Islet precursor cell (in vitro differentiated cells): Measurements from ENCODE around the gene SOX6.

ENCODE experiments used
- DNase-seq: peaks from one replicate; pipeline ENCODE4 v3.0.0-alpha.2; 2018

Gene SOX6

DNA sequence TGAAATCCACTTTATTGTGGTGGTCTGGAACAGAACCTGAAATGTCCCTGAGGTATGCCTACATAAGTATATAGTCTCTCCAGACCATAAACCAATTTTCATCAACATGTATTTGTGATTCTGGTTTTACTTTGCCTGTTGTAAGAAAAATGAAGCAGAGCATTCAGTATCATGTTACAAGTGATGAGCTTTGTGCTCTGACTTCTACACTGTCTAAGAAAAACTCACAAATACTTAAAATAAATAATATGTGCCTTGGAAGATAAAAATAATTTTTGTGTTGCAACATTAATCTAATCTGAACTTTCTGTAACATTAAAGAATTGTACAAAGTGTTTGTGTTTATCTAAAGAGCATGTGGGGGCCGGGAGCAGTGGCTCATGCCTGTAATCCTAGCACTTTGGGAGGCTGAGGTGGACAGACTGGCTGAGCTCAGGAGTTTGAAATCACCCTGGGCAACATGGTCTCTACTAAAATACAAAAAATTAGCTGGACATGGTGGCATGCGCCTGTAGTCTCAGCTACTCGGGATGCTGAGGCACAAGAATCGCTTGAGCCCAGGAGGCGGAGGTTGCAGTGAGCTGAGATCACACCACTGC, 219.5 kb downstream of the SOX6 start:
- no peak for DNase-seq

DNA sequence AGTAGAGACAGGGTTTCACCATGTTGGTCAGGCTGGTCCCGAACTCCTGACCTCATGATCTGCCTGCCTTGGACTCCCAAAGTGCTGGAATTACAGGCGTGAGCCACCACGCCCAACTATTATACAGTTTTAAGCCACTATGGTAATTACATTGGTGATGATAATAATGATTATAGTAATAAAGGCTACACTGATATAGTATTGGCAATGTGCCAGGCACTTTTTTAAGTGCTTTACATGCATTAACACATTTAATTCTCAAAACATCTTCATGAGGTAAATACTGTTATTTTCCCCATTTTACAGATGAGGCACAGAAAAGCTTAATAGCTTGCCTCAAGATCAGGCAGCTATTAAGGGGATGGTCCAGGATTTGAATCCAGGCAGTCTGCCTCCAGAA, 222.5 kb downstream of the SOX6 start:
- no peak for DNase-seq

DNA sequence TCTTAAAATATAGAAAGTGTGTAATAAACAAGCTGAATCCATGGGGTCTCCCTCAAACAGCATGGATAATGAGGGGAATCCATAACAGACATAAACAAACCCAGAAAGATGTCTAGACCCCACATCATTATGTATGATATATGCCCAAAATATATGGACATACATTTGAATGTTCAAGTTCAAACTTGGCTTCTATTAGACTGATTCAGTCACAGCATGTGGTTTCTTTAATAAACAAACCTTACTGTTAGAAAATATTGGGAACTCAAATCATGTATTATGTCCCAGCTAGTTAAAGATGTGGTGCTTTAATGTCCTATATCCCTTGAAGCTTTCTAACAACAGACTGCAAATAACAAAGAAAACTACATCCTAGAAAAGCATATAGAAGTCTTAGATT, 228.6 kb downstream of the SOX6 start:
- no peak for DNase-seq

DNA sequence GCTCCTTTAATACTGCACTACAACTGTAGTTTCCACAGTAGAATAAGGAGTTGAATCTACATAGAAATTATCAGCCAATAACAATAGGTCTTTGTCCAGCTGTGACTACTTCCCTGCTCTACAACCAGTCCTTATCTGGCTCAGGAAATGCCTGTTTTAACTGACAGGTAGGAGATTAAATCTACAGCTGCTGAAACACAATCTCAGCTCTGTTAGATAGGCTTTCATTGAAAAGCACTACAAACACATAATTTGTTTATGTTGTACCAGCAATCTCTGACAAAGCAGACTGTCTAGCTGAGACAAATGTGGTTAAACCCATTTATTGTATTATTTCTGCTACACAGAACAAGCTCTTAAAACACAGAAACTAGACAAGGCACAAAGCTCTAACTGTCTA, 230.0 kb downstream of the SOX6 start:
- DNase-seq, result no peak

DNA sequence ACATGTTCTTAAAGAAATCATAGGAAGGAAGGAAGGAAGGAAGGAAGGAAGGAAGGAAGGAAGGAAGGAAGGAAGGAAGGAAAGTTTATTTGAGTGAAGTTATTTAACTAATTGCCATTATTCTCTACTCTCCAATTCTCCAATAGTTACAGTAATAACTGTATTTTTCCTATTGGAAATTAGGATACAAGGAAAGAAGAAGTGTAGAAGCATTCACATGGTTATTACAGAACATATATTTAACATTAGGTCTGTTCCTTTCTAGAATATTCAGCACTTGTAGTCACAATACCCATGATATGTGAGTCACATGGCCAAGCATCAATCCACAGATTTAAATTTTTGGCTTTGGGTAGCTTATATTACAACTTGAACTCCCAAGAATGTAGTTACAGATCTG, 230.6 kb downstream of the SOX6 start:
- DNase-seq, result no peak

DNA sequence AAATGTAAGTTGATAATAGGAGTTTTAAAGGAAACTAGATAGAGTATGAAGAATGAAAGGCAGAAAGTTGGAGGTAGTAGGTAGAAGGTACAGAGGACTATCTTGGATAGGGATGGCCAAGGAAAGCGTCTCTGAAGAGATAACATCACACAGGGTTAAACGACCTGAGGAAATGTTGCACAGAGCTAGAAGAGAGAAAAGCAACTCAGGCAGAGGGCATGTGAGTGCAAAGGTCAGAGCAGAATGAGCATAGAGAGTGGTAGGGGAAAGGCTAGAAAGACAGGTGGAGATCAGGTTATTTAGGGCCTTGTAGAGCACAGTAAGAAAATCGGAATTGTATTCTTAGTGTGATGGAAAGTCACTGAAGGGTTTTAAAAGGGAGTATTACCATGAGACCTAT, 232.0 kb downstream of the SOX6 start:
- no peak for DNase-seq

DNA sequence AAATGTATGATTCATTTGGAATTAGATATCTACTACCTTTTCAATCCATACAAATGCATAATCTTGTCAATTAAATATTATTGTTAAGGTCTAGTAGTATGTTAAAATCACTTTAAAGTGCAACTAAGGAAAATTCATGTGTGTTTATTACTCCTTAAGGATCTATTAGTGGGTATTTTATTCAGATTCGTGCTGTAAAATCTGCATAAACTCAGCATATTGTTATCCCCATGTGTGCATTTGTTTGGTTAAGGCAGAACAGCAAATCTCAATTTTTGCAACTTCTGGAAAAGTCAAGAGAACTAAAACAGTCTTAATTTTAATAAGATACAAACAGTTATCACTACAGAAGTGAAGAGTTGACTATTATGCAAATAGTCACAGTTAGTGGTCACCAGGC, 234.5 kb downstream of the SOX6 start:
- DNase-seq, result no peak

DNA sequence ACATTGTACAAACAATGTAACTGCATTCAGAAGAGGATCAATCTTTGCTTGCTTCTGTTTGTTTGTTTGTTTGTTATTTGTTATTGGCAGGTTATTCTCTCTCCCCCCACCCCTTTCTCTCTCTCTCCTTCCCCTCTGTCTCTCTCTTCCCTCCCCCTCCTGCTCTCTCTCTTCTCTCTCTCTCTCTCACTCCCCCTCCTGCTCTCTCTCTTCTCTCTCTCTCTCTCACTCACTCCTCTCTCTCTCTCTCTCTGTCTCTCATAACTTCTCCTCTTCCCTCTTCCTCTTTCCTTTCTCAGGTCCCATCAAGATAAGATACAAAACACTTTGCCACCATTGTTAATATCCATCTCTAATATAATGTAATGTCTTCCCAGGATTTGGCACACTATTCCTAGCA, 236.3 kb downstream of the SOX6 start:
- no peak for DNase-seq

DNA sequence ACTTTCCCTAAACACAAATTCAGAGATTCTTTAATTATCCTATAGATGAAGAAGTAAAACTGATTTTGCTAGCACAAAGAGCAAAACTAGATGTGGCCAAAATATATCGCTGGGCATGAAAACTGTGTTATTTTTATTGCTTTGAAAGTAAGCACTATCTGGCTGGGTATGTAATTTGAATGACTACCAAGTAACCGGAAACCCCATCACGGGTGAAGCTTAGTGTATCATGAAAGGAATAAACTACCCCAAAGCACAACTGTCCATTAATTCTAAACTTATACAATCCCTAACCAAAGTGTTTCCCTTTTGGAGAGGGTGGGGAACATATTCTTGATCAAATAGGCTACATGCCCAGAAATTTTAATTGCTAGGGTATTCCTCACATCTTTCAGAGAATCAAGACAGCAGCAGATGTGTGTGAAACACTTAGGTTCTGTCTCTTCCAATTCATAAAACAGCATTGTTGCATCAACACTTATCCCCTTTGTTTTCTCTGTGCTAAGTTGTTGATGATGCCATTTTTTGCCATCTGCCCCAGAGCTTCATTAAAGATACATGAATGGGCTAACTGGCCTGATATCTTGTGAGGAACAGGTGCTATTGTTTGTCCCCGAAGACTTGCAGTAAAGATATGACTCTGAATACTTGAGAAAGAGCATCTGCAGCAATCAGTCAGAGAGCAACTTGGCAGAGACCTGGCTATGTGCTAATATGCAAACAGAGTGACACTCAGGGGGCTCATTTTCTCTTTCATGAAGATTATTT, 238.2 kb downstream of the SOX6 start:
- no peak for DNase-seq

DNA sequence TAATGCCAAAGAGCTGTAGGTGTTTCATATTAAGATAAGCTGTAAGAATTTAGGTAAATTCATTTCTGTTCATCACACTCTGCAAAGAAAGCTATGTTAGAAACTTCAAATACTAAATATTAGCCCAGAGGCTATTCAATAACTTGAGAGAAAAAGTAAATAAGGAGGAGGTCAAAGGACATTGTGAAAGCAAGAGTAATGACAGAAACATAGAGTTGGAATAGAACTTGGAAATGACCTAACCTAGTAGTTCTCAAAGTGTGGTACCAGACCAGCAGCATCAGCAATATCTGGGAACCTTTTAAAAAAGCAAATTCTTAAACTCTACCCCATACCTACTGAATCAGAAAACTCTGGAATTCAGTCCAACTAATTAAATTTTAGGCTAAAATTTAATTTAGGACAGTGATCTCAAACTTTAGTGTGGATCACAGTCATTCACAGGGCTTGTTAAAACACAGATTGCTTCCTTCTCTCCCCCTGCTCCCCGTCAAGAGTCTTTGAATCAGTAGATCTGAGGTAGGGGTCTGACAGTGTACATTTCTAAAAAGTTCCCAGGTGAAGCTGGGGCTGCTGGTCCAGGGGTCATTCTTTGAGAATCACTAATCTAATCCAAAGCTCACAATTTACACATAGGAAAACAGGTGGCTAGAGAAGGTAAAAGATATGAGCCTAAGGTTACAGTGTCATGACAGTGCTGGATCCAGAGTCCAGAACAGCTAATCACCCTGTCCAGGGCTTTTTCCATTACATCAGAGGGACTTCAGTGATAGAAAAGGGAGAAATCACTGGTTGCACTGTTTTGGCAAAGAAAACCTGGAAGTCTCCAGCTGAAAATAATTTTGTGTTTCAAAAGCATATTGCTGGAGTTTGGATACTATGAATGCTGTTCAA, 241.1 kb downstream of the SOX6 start:
- no peak for DNase-seq

DNA sequence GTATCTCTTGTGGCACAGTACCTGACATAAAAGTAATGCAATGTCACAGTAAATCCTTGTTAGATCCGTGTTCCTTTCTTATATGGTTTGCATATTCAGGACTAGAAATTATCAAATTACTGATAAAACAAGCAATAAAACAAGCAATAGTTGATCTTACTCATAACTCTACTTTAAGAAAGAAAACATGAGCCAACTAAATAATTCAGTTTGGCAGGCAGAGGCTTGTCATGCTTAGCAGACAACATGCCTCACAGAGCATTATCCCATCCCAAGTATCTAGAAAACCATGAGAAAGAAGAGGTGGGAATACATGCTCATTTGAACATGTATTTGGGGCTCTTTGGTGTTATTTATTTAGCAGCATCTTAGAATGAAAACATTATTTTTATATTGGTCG, 241.9 kb downstream of the SOX6 start:
- DNase-seq, result no peak

DNA sequence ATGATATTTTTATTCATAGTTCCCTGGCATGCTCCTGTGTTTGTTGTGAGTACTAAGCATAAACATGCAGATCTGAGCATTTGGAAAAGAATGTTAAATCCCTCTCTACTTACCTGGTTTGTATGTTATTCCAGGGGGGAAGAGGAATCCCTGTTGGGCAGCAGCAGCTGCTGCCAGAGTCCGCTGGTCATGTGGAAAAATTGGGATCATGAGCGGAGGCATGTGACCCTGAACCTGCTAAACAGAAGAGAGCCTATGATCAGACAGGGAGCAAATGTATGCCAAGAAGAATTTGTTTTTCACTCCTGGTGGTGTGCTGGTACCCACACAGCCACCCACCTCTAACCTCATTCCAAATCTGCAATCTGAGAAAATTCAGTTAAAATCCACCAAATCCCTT, 244.7 kb downstream of the SOX6 start:
- DNase-seq, result peak; percentile 63

DNA sequence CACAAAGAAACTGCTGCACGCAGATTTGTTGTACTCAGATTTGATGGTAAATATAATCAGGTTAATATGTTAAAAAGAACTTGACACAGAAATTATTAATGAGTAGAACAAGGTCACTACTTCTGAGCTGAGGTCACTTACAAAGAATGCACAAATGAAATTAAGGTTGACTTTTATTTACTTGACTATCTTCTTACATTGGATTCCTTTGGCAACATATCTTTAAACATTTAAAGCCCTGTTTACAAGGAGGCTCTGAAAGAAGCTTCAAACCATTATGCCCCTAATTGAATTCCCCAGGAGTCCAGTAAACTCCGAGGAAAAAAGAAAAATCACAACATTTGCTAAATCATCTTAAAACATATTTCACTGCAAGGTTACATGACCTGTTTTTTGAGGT, 245.5 kb downstream of the SOX6 start:
- DNase-seq, result no peak

DNA sequence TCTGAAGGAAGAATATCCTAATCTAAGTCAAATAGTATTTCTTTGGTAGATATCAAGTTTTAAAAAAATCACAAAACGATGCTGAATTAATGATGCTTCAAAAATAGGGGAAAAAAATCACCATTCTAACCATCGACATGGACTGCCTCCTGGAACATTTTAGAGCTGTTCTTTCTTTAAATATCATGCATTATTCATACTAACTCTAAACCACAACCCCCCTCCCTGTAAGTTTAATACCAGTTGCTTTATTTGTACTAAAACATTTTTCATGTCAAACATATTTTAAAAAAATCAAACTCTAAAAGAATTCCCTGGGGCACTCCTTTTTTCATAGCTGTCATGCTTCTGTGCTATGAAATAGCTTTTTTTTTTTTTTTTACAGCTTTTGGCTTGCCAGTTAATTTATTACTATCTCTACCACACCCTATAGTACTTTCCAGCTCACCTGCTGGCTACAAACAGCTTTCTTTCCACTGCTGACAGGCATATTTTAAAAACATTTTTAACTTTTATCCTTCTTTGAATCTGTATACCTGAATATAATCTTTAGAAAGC, 256.9 kb downstream of the SOX6 start:
- no peak for DNase-seq

DNA sequence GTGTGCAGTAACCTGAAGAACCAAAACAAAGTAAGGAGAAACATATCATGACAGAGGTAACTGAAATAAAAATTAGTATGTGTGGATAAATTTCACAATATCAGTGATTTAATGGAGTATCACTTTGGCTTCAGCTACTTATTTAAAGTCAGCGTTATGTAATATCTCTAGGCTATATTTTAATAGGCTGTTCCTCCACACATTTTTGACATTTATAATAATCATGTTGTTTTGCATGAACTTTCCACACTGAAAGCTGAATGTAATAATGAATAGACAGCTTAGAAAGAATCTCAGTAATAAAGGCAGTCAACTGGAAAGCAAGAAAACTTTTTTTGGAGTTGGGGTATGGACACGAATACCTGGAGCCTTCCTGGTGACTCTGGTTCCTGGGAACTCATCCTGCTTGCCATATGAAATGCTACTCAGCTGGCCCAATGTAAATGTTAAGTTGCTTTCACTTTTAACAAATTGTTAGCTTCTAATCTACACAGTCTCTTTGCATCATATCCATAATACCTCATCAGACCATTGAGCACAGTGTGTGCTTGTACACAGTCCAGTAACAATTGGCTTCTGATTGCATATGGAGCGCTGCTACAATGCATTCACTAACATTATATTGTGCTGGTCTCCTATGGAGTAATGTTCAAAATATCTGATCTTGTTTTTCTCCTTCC, 257.7 kb downstream of the SOX6 start:
- no peak for DNase-seq

DNA sequence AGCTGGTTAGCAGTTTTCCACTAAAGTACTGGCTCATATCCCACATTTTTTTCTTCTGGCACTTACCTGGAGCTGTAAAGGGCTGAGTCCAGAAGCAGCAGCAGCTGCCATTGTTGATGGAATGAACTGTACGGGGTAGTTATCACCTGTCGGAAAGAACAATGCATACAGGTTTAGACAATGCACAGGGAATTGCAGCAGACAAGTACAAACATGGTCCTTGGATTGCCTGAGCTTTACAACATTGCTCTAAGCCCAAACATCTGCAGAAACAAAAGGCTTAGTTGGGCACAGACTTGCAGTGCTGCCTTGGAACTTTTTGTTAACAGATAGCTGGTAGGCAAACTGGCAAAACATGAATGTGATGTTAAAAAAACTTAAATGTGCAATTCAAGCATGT, 258.8 kb downstream of the SOX6 start:
- peak; percentile 45 for DNase-seq

DNA sequence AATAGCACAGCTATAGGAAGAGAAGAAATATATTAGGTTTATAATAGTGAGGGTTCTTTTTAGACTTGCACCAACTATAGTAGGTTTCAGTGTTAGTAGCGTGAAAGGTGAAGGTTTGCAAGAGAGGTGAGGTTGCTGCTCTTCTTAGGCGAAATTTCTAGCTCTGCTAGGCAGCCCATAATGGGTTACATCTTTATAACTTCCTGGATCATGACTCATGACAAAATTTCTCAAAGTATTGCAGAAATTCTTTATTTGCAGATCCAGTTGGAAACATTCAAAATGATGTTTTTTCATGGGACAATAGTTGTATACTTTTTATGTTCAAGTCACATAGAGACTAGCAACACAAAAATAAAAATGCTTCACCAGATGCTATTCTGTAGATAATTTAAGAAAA, 260.0 kb downstream of the SOX6 start:
- DNase-seq, result no peak

DNA sequence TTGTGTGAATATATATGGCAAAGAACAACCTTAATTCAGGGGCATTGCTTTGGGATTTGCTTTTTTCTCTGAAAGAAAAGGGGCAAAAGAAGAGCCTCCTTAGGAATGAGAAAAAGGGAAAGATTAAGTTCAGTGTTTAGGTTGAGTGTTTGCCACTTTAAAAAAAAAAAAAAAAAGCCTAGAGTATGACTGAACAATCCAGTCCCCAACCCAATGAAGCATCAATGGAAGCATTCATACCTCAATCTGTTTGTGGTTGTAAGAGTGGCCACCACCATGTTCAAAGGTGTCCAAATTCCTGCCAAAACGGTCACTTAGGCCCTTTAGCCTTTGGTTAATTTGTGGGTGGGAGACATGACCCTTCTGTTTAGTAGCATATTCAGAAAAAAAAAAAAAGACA, 260.6 kb downstream of the SOX6 start:
- peak; percentile 46 for DNase-seq

DNA sequence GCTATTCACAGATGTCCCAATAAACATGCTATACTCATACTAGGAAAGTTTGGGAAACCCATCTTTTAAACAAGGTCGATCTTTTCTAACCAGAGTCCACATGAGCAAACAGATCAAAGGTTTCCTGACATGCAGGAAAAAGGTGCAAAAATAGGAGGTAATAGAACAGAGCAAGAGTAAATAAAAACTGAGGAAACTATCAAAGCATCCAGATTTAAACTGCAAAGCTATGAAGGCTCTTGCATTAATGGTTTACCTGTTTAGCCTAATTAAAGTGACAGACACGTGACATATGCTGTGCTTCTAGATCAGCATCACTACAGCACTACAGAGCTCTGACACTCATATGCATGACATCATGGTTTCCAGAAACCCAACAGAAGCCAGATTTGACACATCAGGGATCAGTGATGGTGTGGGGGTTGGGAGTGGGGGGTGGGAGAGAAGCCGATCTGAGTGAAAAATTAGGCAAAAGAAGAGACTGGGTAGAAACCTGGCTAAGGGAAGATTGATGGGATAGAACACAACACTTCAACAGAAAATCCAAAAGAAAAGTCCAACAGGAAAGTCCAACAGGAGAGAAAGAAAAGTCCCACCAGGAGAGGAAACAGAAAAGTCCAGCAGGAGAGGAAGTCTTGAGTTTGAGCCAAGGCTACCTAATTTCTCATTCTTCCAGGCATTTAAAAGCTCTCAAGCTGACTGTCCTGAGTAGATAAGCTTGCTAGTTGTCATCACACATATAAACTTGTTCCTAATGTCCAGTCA, 262.3 kb downstream of the SOX6 start:
- DNase-seq, result no peak

DNA sequence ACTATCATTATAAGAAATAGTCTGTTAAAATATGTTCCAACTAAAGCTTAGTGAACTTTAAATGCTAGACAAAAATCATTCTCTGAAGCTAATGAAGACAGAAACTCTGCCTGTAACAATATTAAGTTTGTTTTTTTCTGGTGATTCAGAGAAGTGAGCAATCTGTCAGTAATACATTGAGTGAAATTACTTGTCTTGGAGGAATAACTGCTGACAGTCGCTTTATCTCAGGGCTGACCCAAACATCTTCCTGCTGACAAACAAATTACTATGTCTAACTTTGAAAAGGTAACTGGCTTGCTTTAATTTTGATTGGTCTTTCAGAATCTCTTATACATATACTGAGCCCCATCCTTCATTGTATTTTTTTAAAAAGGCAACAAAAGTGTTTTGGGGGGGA, 264.5 kb downstream of the SOX6 start:
- DNase-seq, result no peak

DNA sequence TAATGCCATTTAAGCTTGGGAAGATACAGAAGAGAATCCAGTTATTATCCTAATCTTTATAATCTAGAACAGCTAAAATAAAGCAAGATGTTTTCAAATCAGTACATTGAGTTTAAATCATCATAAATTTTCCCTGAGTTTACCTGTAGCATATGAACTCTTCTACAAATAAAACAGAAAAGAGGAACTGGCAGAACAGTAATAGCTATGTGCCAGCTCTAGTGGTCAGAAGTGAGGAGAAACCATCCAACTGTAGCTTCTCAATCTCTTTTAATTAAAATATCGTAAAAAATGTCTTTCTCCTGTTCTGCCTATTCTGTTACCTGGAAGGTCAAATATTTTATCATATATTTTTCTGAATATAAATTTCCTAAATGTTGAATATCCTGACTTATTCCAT, 266.9 kb downstream of the SOX6 start:
- DNase-seq, result no peak

DNA sequence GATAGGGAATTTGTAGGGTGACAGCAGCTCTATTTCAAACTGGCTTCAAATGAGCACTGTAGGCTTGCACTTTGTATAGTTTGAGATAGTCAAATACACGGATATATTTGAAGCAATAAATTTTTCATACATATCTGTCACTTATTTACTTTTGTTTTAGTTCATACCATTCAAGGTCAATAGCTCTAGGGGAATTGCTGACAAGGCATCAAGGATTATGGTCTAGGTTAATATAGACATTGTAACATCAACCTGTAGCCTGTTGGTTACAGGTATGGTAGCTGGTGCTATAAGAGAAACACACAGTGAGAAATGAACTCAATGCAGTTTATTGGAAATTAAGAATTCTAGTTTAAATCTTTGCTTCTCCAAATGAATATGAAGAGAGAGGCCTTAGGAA, 267.6 kb downstream of the SOX6 start:
- DNase-seq, result no peak
